ENCODE results near the gene EPB41L1.

Gene EPB41L1

DNA sequence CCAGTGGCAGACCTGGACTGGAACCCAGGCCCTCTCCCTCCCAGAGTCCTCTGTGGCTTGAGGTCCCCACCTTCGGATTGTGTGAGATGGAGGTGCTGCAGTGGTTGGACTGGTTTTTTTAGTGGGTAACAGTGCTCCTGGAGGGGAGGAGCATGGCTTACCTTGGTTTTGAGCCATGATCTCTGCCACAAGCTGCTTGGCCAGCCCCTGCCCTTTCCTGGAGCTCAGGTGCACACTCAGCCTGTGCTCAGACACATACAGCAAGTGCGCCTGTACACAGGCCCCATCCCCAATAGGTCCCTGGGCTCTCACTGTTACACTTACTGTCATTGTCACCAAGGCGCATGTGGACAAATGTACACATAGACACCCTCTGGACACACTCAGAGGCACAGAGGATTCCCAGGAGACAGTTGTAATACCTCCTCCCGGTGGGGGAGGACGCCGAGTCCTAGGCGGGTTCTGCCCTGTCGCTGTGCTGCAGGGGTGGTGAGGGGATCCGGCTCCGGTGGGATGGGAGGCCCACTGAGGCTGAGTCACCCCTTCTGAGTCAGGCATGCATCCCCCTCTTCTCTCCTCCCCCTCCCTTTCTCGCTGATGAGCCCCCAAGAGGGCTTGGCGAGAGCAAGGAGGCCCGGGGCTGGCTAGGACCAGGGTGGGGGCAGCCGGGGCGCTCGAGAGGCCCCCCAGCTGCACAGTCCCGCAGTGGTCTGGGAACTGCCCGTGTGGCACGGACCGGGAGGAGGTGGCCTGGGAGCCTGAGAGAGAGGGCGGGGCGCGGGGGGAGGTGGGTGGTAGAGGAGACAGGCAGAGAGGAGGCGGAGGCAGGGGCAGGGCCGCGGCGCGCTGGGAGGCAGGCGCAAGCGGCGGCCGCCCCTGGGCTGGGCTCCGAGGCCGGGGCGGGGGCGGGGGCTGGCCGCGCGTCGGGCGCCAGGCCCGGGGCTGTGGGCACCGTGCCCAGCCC is 522 bp upstream of the EPB41L1 start (continued):
- TF ChIP-seq ZNF792 (tag by site-specific recombination; IDR thresholded peaks at IDR 0.05) (no peak), SCRT2 (tag by site-specific recombination; IDR thresholded peaks at IDR 0.05) (no peak), ZNF335 (tag by site-specific recombination; conservative IDR thresholded peaks at IDR 0.05) (peak; percentile 99), KLF7 (tag by site-specific recombination; IDR thresholded peaks at IDR 0.05; ENCODE audit: borderline replicate concordance) (0 out of 2 replicates have a peak, but pooled peaks have one; percentile 26), ZSCAN23 (tag by site-specific recombination; IDR thresholded peaks at IDR 0.05) (no peak), ZNF747 (tag by site-specific recombination; IDR thresholded peaks at IDR 0.05) (no peak), ZEB2 (tag by site-specific recombination; IDR thresholded peaks at IDR 0.05) (peak; percentile 50; the same call in 1 of the 2 replicates), ZNF777 (tag by site-specific recombination; IDR thresholded peaks at IDR 0.05; ENCODE audit: borderline replicate concordance) (no peak)
- TF ChIP-seq, protein P1, sequence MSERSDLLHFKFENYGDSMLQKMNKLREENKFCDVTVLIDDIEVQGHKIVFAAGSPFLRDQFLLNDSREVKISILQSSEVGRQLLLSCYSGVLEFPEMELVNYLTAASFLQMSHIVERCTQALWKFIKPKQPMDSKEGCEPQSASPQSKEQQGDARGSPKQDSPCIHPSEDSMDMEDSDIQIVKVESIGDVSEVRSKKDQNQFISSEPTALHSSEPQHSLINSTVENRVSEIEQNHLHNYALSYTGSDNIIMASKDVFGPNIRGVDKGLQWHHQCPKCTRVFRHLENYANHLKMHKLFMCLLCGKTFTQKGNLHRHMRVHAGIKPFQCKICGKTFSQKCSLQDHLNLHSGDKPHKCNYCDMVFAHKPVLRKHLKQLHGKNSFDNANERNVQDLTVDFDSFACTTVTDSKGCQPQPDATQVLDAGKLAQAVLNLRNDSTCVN (tag by site-specific recombination; optimal IDR thresholded peaks at IDR 0.05): peak; percentile 38

DNA sequence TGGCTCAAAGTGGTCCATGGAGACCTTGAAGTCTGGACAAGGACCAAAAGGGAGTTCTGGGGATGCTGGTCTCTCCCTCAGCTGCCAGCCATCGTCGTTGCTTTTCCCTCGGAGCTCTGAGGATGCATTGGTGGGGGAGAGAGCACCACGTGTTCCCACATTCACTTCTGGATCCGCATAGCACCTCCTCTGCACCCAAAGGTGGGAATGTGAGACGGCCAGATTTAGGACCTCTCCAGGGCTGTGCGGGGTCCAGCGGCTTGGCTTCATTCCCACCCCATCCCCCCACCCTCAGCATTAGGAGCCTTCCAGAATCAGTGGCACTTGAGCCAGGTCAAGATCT is 1.1 kb downstream of the EPB41L1 start:
- H3K36me3 ChIP-seq (ENCODE audit: control insufficient read depth in 2 of 2, insufficient read depth in 1 of 2, low read length in 2 of 2): no peaks in the 10 kb centered on the region
- no peaks in the 10 kb centered on the region for H3K9me3 ChIP-seq (ENCODE audit: control insufficient read depth, insufficient read depth, low read depth, low read length)
- no peak overlapping the region for H3K4me3 ChIP-seq (ENCODE audit: low read depth, low read length)
- CTCF ChIA-PET: interaction anchor here (0.6 to 4.7 kb wide), 16 partner anchors 10 to 1442 kb away, joined by 3 to 101 read pairs (median 4); partner anchors contain the start of gene SCAND1
- no peak overlapping the region for H3K27ac ChIP-seq (ENCODE audit: extremely low read depth, low read depth, low read length)
- TF ChIP-seq ZNF223 (tag by site-specific recombination; IDR thresholded peaks at IDR 0.05): no peak
- H3K4me1 ChIP-seq (ENCODE audit: control insufficient read depth, insufficient read depth, low read length): peaks cover 8% of the 10 kb centered on the region
- POLR2A ChIA-PET: interaction anchor here (0.7 kb wide), 1 partner anchor 55 kb away, joined by 3 read pairs; no protein-coding TSS in a partner anchor

DNA sequence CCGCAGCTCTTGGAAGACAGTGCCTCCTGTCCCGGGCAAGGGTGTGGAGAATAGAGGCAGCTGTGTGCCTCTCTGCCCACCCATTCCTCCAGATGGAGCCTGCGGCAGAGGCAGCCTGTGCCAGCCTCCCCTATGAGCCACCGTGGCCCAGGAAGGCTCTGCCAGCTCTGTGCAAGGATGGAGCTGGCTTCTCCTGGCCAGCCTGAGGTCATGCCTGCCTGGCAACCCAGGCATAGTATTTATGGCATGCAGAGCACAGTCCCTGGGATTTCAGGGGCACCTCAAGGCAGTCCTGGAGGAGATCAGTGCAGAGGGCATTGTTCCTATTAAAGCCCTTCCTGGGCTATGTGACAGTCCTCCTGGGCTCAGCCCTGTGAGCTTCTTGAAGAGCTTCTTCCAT is 1.5 kb downstream of the EPB41L1 start:
- CTCF ChIA-PET: interaction anchor here (0.6 to 4.7 kb wide), 21 partner anchors 11 to 1223 kb away, joined by 3 to 101 read pairs (median 3); partner anchors contain the start of gene SCAND1

More for the DNA sequence above, 1.5 kb downstream of the EPB41L1 start:
- Histone ChIP-seq H3K4me1 (ENCODE audit: control insufficient read depth, insufficient read depth, low read length) (peaks cover 8% of the 10 kb centered on the region), H3K36me3 (ENCODE audit: control insufficient read depth in 2 of 2, insufficient read depth in 1 of 2, low read length in 2 of 2) (no peaks in the 10 kb centered on the region), H3K27ac (ENCODE audit: extremely low read depth, low read depth, low read length) (no peak overlapping the region), H3K4me3 (ENCODE audit: low read depth, low read length) (no peak overlapping the region), H3K9me3 (ENCODE audit: control insufficient read depth, insufficient read depth, low read depth, low read length) (no peaks in the 10 kb centered on the region)
- TF ChIP-seq, protein P2, sequence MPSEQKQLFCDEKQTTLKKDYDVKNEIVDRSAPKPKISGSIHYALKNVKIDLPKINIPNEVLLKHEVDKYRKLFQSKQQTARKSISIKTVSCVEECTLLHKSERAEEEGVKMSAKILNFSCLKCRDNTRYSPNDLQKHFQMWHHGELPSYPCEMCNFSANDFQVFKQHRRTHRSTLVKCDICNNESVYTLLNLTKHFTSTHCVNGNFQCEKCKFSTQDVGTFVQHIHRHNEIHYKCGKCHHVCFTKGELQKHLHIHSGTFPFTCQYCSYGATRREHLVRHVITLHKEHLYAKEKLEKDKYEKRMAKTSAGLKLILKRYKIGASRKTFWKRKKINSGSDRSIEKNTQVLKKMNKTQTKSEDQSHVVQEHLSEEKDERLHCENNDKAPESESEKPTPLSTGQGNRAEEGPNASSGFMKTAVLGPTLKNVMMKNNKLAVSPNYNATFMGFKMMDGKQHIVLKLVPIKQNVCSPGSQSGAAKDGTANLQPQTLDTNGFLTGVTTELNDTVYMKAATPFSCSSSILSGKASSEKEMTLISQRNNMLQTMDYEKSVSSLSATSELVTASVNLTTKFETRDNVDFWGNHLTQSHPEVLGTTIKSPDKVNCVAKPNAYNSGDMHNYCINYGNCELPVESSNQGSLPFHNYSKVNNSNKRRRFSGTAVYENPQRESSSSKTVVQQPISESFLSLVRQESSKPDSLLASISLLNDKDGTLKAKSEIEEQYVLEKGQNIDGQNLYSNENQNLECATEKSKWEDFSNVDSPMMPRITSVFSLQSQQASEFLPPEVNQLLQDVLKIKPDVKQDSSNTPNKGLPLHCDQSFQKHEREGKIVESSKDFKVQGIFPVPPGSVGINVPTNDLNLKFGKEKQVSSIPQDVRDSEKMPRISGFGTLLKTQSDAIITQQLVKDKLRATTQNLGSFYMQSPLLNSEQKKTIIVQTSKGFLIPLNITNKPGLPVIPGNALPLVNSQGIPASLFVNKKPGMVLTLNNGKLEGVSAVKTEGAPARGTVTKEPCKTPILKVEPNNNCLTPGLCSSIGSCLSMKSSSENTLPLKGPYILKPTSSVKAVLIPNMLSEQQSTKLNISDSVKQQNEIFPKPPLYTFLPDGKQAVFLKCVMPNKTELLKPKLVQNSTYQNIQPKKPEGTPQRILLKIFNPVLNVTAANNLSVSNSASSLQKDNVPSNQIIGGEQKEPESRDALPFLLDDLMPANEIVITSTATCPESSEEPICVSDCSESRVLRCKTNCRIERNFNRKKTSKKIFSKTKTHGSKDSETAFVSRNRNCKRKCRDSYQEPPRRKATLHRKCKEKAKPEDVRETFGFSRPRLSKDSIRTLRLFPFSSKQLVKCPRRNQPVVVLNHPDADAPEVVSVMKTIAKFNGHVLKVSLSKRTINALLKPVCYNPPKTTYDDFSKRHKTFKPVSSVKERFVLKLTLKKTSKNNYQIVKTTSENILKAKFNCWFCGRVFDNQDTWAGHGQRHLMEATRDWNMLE (tag by site-specific recombination; conservative IDR thresholded peaks at IDR 0.05; ENCODE audit: low read depth): no peak
- TF ChIP-seq ZNF184 (tag by site-specific recombination; IDR thresholded peaks at IDR 0.05) (no peak), ZNF2 (tag by site-specific recombination; IDR thresholded peaks at IDR 0.05) (no peak), ZNF292 (tag by site-specific recombination; IDR thresholded peaks at IDR 0.05; ENCODE audit: borderline replicate concordance, low read depth) (no peak), ZNF626 (tag by site-specific recombination; IDR thresholded peaks at IDR 0.05) (no peak), FEZF1 (tag by site-specific recombination; IDR thresholded peaks at IDR 0.05) (no peak), RBAK (tag by site-specific recombination; IDR thresholded peaks at IDR 0.05) (no peak), ZNF747 (tag by site-specific recombination; IDR thresholded peaks at IDR 0.05) (no peak), ZNF843 (tag by site-specific recombination; IDR thresholded peaks at IDR 0.05) (no peak)
- TF ChIP-seq, protein P3, sequence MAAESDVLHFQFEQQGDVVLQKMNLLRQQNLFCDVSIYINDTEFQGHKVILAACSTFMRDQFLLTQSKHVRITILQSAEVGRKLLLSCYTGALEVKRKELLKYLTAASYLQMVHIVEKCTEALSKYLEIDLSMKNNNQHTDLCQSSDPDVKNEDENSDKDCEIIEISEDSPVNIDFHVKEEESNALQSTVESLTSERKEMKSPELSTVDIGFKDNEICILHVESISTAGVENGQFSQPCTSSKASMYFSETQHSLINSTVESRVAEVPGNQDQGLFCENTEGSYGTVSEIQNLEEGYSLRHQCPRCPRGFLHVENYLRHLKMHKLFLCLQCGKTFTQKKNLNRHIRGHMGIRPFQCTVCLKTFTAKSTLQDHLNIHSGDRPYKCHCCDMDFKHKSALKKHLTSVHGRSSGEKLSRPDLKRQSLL (tag by site-specific recombination; IDR thresholded peaks at IDR 0.05): no peak
- TF ChIP-seq, protein P4, sequence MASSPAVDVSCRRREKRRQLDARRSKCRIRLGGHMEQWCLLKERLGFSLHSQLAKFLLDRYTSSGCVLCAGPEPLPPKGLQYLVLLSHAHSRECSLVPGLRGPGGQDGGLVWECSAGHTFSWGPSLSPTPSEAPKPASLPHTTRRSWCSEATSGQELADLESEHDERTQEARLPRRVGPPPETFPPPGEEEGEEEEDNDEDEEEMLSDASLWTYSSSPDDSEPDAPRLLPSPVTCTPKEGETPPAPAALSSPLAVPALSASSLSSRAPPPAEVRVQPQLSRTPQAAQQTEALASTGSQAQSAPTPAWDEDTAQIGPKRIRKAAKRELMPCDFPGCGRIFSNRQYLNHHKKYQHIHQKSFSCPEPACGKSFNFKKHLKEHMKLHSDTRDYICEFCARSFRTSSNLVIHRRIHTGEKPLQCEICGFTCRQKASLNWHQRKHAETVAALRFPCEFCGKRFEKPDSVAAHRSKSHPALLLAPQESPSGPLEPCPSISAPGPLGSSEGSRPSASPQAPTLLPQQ (tag by site-specific recombination; IDR thresholded peaks at IDR 0.05): no peak
- TF ChIP-seq, protein P5, sequence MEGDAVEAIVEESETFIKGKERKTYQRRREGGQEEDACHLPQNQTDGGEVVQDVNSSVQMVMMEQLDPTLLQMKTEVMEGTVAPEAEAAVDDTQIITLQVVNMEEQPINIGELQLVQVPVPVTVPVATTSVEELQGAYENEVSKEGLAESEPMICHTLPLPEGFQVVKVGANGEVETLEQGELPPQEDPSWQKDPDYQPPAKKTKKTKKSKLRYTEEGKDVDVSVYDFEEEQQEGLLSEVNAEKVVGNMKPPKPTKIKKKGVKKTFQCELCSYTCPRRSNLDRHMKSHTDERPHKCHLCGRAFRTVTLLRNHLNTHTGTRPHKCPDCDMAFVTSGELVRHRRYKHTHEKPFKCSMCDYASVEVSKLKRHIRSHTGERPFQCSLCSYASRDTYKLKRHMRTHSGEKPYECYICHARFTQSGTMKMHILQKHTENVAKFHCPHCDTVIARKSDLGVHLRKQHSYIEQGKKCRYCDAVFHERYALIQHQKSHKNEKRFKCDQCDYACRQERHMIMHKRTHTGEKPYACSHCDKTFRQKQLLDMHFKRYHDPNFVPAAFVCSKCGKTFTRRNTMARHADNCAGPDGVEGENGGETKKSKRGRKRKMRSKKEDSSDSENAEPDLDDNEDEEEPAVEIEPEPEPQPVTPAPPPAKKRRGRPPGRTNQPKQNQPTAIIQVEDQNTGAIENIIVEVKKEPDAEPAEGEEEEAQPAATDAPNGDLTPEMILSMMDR (tag by site-specific recombination; IDR thresholded peaks at IDR 0.05): no peak
- POLR2A ChIA-PET: interaction anchor here (0.5 to 0.7 kb wide), 2 partner anchors 55 to 727 kb away, joined by 3 read pairs; no protein-coding TSS in a partner anchor
